Activated T-helper 9 cell treated with anti-CD3 and anti-CD28 coated beads, Interleukin-2, amount 50 U/mL, for 16 hours (primary cell): Measurements from ENCODE around the gene PGM2.

Experiments
- DNase-seq: peaks from one replicate; pipeline ENCODE4 v3.0.0-alpha.2; 2020; ENCODE audit warnings: low read depth

The PGM2 gene

DNA sequence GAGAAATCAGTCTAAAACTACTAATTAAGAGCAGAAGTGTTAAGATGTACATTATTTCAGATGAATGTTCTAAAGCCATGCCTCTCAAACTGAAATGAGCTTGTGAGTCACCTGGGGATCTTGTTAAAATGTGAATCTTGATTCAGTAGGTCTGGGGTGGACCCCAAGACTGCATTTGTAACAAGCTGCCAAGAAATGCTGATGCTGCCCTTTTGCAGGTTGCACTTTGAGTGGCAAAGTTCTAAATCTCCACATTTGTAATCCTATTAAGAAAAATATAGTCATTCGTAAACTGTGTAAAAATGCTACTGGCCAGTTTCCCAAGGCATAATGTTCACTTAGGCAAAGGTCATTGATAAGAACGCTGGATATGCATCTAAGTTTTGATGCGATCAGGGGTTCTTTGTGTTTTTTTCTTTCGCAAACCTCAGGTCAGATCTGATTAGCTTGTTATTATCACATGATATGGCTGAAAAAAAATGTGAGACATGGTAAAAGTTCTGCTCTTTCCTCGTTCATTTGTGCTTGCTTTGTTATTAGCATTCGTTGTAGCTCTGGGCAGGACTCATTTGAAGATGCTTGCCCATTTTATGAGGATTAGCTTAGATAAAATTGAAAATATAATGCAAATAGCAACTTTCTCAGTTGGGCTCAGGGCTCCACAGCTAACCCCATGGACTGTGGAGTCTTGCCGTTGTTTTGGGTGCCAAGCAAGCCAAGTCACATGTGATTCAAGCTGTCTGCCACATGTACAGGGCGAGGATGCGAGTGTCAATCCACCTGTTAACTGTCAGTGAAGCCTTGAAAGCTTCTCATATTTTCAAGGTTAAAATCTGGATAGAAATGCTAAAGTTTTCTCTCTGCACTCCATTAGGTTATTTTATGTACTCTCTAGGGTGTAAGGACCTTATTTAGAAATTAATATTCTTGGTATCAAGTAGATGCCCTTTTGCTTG, 76.5 kb downstream of the PGM2 start:
- DNase-seq, result no peak

DNA sequence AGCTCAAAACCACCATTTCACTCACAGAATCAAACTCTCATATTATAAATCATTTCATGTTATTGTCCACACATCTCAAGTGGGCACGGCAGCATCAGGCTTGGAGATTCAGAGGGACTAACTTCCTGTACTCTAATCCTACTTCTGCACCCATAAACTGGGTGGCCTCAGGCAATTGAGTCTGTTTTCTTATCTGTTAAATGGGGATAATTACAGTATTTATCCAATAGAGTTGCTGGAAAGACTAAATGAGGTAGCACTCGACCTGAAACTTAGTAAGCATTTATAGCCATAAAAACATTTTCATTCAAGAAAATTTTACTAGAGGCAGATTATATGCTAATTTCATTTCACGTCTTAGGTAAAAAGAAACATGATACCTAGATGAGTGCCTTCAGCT, 77.4 kb downstream of the PGM2 start:
- no peak for DNase-seq

DNA sequence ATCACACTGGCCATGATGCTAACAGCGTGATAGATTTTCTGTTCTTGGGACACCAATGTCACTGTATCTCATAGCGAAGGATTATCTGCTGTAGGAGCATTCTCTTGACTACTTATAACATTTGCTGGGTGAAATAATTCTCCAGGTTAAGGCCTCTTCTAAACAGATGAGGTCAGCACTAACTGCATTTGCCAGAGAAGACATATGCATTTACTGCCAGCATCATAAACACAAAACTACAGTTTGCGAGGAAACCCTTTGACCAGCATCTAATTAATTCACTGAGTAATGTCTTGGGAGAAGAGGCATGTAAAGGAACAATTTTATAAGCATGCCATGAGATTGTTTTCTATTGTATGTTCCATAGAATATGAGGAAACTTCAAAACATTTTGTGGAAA, 78.3 kb downstream of the PGM2 start:
- no peak for DNase-seq

DNA sequence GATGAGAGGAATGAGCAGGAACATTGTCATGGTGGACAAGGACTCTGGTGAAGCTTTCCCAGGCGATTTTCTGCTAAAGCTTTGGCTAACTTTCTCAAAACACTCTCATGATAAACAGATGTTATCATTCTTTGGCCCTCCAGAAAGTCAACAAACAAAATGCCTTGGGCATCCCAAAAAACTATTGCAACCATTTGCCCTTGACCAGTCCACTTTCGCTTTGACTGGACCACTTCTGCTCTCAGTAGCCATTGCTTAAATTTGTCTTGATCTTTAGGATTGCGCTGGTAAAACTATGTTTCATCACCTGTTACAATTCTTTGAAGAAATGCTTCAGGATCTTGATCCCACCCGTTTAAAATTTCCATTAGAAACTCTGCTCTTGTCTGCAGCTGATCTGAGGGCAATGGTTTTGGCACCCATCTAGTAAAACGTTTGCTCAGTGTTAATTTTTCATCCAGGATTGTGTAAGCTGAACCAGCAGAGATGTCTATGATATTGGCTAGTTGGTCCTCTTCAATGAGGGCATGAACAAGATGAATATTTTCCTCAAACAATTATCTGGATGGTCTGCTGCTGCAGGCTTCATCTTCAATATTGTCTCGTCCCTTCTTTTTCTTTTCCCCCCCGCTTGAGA, 79.2 kb downstream of the PGM2 start:
- DNase-seq, result no peak

DNA sequence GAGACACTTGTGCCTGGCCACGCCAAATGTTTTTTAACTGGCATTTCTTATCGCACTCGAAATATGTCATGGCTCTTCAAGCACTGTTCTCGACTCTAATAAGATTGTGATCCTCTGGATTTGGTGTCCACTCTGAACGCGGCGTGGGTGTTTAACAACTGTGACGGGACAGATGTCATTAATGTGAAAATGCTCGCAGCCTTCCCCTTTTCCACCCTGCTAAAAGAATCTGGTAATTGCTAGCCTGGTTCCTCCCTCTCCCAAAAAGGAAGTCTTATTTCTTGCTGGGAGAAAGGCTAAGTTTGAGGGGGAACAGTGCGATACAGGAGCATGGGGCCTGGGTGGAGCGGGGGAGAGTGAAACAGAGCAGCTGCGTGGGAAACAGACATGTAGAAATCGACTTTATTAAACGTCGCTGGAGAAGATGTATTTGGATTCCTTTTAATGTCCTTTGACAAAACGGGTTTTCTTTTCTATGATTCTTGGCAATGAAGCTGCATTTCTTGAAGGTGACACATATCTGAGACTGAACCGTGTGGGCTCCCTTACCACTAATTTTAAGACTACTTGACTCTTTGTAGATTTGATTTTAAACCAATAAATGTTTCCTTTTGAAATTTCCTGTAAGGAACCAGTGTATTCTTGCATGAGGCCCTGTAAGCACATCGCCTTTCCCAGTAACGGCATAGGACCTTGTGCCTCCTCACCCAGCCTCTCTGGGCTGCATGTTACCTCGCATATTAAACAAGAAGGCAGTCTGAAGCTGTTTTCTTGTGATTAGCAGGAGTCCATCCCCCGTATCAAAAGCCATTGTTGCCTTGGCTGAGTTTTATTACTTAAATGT, 82.2 kb downstream of the PGM2 start:
- DNase-seq, result no peak

DNA sequence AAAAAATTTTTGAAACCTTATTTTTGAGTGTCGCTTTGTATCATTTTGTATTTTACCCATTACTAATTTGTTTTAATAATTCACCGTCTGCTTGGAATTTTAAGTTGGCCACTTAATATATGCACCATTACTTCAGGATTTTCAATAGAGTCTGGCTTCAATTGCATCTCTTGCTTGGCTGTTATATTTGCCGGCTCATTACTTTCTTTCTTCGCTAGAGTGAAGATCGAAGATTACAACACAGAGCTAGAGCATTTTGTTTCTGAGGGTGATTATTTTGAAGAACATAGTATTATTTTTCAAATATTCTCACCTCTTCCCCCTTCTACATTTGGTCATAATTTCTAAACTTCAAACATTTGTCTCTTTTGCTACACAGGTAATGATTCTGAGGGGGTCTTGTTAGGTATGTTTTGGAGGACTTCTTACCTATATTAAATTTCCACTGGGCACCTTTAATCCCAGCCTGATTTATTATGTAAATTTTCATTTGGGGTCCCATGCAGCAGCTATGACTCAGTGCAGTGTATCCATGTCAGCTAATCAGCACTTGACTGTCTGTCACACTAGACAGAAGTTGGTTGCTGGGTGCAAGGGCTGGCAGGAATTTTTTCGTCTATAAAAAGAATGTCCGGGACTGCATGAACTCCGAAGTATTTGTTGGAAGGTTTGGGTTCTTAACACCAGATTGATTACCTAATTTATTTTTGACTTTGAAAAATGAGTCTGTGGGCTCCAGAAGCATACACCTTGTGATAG, 83.0 kb downstream of the PGM2 start:
- DNase-seq, result no peak

DNA sequence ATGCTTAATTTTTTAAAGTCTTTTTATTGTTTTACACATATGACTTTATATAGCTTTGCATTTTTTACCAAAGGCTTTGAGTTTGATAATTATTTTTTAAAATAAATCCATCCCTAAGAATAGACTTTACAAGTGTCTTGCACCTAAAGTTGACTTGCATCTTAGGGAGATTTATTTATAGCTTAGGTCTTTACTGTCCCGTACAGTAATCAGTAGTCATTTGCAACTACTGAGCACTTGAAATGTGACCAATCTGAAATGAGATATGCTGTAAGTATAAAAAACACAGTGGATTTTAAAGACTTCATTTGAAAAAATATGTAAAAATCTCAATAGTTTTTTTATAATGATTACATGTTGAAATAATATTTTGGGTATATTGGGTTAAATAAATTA, 83.6 kb downstream of the PGM2 start:
- DNase-seq, result no peak
